22Rv1 (cell line): ENCODE results near the gene CPA2.
A peak's percentile ranks its signal among the peaks of the same experiment; 100 is the strongest.
"Not testable (repeated sequence)": the region's sequence is repeated elsewhere in the genome, so short reads cannot be mapped to it uniquely, and the experiment has no call there.

ENCODE experiments used
- H3K27ac ChIP-seq: fragments of 450-650 bp; 2 replicates; pipeline ENCODE4 v1.5.1; 2017
- CTCF ChIP-seq: fragments of 450-650 bp; IDR thresholded peaks from 2 replicates; pipeline ENCODE4 v1.5.1; 2017; ENCODE audit warnings: mild to moderate bottlenecking
- ZFX ChIP-seq: fragments of 450-650 bp; IDR thresholded peaks from 2 replicates; pipeline ENCODE4 v1.6.1; 2017; ENCODE audit warnings: antibody characterized with exemption, borderline replicate concordance

Gene CPA2

GRCh38 chr7:130242198-130243014 is 24.3 kb upstream of the CPA2 start:
- no peak for TF ChIP-seq ZFX
- peak; percentile 99 for TF ChIP-seq CTCF
- H3K27ac ChIP-seq: no peak overlapping the region

- H3K27ac ChIP-seq: not testable (repeated sequence)
These were observed 23.2 kb upstream of the CPA2 start for GRCh38 chr7:130243486-130243885.

GRCh38 chr7:130246491-130246890 is 20.2 kb upstream of the CPA2 start:
- not testable (repeated sequence) for H3K27ac ChIP-seq

- H3K27ac ChIP-seq: not testable (repeated sequence)
These were observed 17.8 kb upstream of the CPA2 start for GRCh38 chr7:130248842-130249241.

GRCh38 chr7:130249626-130250025 is 17.0 kb upstream of the CPA2 start:
- not testable (repeated sequence) for H3K27ac ChIP-seq

GRCh38 chr7:130254555-130254954 is 12.1 kb upstream of the CPA2 start:
- TF ChIP-seq CTCF: no peak
- no peak for TF ChIP-seq ZFX

GRCh38 chr7:130256704-130257103 is 10.0 kb upstream of the CPA2 start:
- TF ChIP-seq CTCF (no peak), ZFX (no peak)
- H3K27ac ChIP-seq: no peak overlapping the region

More at GRCh38 chr7:130254555-130254954, 12.1 kb upstream of the CPA2 start:
- H3K27ac ChIP-seq: no peak overlapping the region

GRCh38 chr7:130258494-130259078 is 8.1 kb upstream of the CPA2 start:
- no peak for TF ChIP-seq ZFX
- TF ChIP-seq CTCF: no peak
- no peak overlapping the region for H3K27ac ChIP-seq

GRCh38 chr7:130262448-130262847 is 4.2 kb upstream of the CPA2 start:
- TF ChIP-seq ZFX (no peak), CTCF (no peak)
- no peak overlapping the region for H3K27ac ChIP-seq
